SK-N-SH (cell line): ENCODE results near the gene OR8K3. TPM values are rescaled to one million over a fixed set of nuclear protein-coding genes. Genes with fewer than 3 reads are reported as not detected.

ENCODE experiments used
- CTCF ChIA-PET: fragments of 300-600, 350-600 bp; formaldehyde crosslinking; extraction: SDS; loops from one replicate; lab custom pipeline; 2021; lab: Yijun Ruan, JAX
- POLR2A ChIA-PET: fragments of 350-600 bp; sonication (Branson Sonifier 250); formaldehyde crosslinking; extraction: SDS; loops from one replicate; lab custom pipeline; 2020; ENCODE audit warnings: antibody characterized with exemption, inconsistent platforms; lab: Yijun Ruan, JAX
- DNase-seq: peaks from one replicate; pipeline ENCODE4 v3.0.0; 2012
- H2AFZ ChIP-seq: fragments of 200-600 bp; sonication (generic); 2 replicates; pipeline ENCODE4 v1.8.1; 2016; ENCODE audit warnings: antibody characterized with exemption, mild to moderate bottlenecking, low read depth
- H3F3A ChIP-seq: fragments of 200-600 bp; sonication (generic); replicated peaks from 2 replicates; pipeline ENCODE3; 2016; ENCODE audit warnings: antibody characterized with exemption, mild to moderate bottlenecking; ENCODE audit not compliant: insufficient read depth
- H3K27ac ChIP-seq, 2 experiments: fragments of 200-500 bp in 1 of 2; fragments of 200-600 bp in 1 of 2; sonication (Bioruptor generic) in 1 of 2; sonication (generic), shearing (Covaris generic) in 1 of 2; 2 replicates each; pipeline versions ENCODE4 v1.5.1 to v1.6.1; 2014 to 2016; ENCODE audit warnings: low read depth in 2 of 2, inconsistent platforms in 1 of 2, low read length in 1 of 2, mild to moderate bottlenecking in 1 of 2, mixed read lengths in 1 of 2
- H3K27me3 ChIP-seq: fragments of 200-600 bp; sonication (generic), shearing (Covaris generic); 2 replicates; pipeline ENCODE4 v1.6.1; 2016; ENCODE audit warnings: mixed run types; ENCODE audit not compliant: insufficient read depth
- H3K36me3 ChIP-seq, 2 experiments: fragments of 200-500 bp in 1 of 2; fragments of 200-600 bp in 1 of 2; sonication (Bioruptor generic) in 1 of 2; sonication (generic) in 1 of 2; replicated peaks in 1 of 2; 2 replicates each; pipeline versions ENCODE3 to v1.5.1; 2014 to 2016; ENCODE audit warnings: low read length in 1 of 2, mild to moderate bottlenecking in 1 of 2; ENCODE audit not compliant: insufficient read depth in 2 of 2, control insufficient read depth in 1 of 2
- H3K4me1 ChIP-seq, 2 experiments: fragments of 200-500 bp in 1 of 2; fragments of 200-600 bp in 1 of 2; sonication (Bioruptor generic) in 1 of 2; sonication (generic), shearing (Covaris generic) in 1 of 2; 2 replicates each; pipeline versions ENCODE4 v1.5.1 to v1.6.1; 2014 to 2016; ENCODE audit warnings: low read depth in 1 of 2, low read length in 1 of 2, mixed run types in 1 of 2; ENCODE audit not compliant: insufficient read depth in 2 of 2, control insufficient read depth in 1 of 2
- H3K4me2 ChIP-seq: fragments of 200-600 bp; sonication (generic), shearing (Covaris generic); 2 replicates; pipeline ENCODE4 v1.6.1; 2017; ENCODE audit warnings: mixed run types
- H3K4me3 ChIP-seq, 2 experiments: fragments of 200-500 bp in 1 of 2; fragments of 200-600 bp in 1 of 2; sonication (Bioruptor generic) in 1 of 2; sonication (generic), shearing (Covaris generic) in 1 of 2; 2 replicates each; pipeline versions ENCODE4 v1.5.1 to v1.8.1; 2014 to 2016; ENCODE audit warnings: low read depth in 2 of 2, inconsistent platforms in 1 of 2, low read length in 1 of 2, mild to moderate bottlenecking in 1 of 2, mixed read lengths in 1 of 2, moderate library complexity in 1 of 2
- H3K79me2 ChIP-seq: fragments of 200-600 bp; sonication (generic); 2 replicates; pipeline ENCODE4 v1.8.1; 2017; ENCODE audit warnings: mild to moderate bottlenecking; ENCODE audit not compliant: insufficient read depth
- H3K9ac ChIP-seq: fragments of 200-600 bp; sonication (generic); 2 replicates; pipeline ENCODE4 v1.6.1; 2017; ENCODE audit warnings: mixed run types
- H3K9me2 ChIP-seq: fragments of 200-600 bp; sonication (generic); 2 replicates; pipeline ENCODE4 v1.6.1; 2017; ENCODE audit warnings: mixed run types
- H3K9me3 ChIP-seq: fragments of 200-600 bp; sonication (generic); 2 replicates; pipeline ENCODE4 v1.6.1; 2017; ENCODE audit warnings: mixed run types, mild to moderate bottlenecking, moderate library complexity
- H4K20me1 ChIP-seq: fragments of 200-600 bp; sonication (generic); 2 replicates; pipeline ENCODE4 v1.6.1; 2017; ENCODE audit warnings: mild to moderate bottlenecking, mixed run types; ENCODE audit not compliant: insufficient read depth
- CHD2 ChIP-seq: fragments of 150-350 bp; IDR thresholded peaks from 2 replicates; pipeline ENCODE4 v1.6.1; 2018; ENCODE audit warnings: low read length; ENCODE audit not compliant: partially characterized antibody
- CTCF ChIP-seq: fragments of 200-600 bp; sonication (generic); IDR thresholded peaks from 2 replicates; pipeline ENCODE4 v1.6.1; 2017; ENCODE audit warnings: antibody characterized with exemption, mild to moderate bottlenecking, moderate library complexity
- ELF1 ChIP-seq: IDR thresholded peaks from 2 replicates; pipeline ENCODE4 v1.4.0; 2012
- EP300 ChIP-seq, 2 experiments: IDR thresholded peaks; 2 replicates each; pipeline versions ENCODE4 v1.4.0 to v1.6.1; 2012; ENCODE audit warnings: borderline replicate concordance in 1 of 2, low read depth in 1 of 2, low read length in 1 of 2
- GATA2 ChIP-seq: sonication (generic); formaldehyde crosslinking; IDR thresholded peaks from 2 replicates; pipeline ENCODE4 v1.5.0; 2020; ENCODE audit warnings: mild to moderate bottlenecking, missing genetic modification reagents
- MEF2A ChIP-seq: IDR thresholded peaks from 2 replicates; pipeline ENCODE4 v1.4.0; 2012; ENCODE audit warnings: low read depth, borderline replicate concordance
- PBX3 ChIP-seq: IDR thresholded peaks from 2 replicates; pipeline ENCODE4; 2012
- POLR2AphosphoS5 ChIP-seq: IDR thresholded peaks from 2 replicates; pipeline ENCODE4 v1.6.1; 2012; ENCODE audit warnings: low read depth, low read length
- RAD21 ChIP-seq: IDR thresholded peaks from 2 replicates; pipeline ENCODE4 v1.6.1; 2012; ENCODE audit warnings: mild to moderate bottlenecking, low read length
- REST ChIP-seq: IDR thresholded peaks from 2 replicates; pipeline ENCODE4 v1.6.1; 2012; ENCODE audit warnings: mild to moderate bottlenecking, low read depth, low read length, moderate library complexity
- RFX5 ChIP-seq: IDR thresholded peaks from 2 replicates; pipeline ENCODE4 v1.6.1; 2012; ENCODE audit warnings: mild to moderate bottlenecking, improper control_type of control experiment, low read length
- TAF1 ChIP-seq: IDR thresholded peaks from 2 replicates; pipeline ENCODE4 v1.6.1; 2012; ENCODE audit warnings: low read depth, mild to moderate bottlenecking, low read length, moderate library complexity, borderline replicate concordance
- YY1 ChIP-seq: IDR thresholded peaks from 2 replicates; pipeline ENCODE4 v1.4.0; 2012; ENCODE audit warnings: low read depth, mild to moderate bottlenecking
- WGBS: methylation state at CpG from one replicate; pipeline ENCODE4 v1.1.6; 2017; ENCODE audit warnings: low lambda C conversion rate; 5-methylcytosine and 5-hydroxymethylcytosine counted together
- polyA plus RNA-seq, 3 experiments: library from polyadenylated mRNA; depleted of rRNA; stranded (reverse); fragments of >200 nt; gene quantifications; 2 replicates each; pipeline ENCODE4 v1.2.3, GENCODE V29; 2012
- TF ChIP-seq, protein P1 (sequence below): fragments of 150-350 bp; IDR thresholded peaks from 2 replicates; pipeline ENCODE4 v1.6.1; 2017; ENCODE audit warnings: antibody characterized with exemption, low read length, low read depth, borderline replicate concordance

The OR8K3 gene
- polyA plus RNA-seq, 1 of the 3 experiments (the other 2 are of a cell fraction): not detected

DNA sequence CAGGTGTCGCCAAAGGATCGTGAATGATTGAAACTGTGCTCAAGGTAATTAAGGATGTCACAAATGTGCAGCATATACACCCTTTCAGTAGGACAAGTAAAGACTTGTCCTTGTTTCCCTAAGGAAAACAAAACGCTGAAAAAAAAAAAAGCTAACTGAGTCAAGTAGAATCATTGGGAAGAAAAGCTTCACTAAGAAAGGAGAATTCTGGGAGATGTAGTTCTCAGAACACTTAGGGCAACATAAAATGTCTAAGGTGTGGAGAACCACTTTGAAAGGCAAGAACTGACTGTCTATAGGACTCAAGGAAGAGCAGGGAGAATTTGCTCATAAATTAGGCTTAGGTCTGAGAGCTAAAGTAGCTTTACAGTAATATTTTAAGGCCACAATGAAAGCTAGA lies 43.9 kb upstream of the OR8K3 start:
- H3K27me3 ChIP-seq: no peaks in the 10 kb centered on the region
- POLR2A ChIA-PET: no interaction called here
- H3F3A ChIP-seq: no peaks in the 10 kb centered on the region
- no peak for DNase-seq
- H3K9me2 ChIP-seq: no peaks in the 10 kb centered on the region
- no peak for TF ChIP-seq EP300 (IDR thresholded peaks at IDR 0.05; ENCODE audit: borderline replicate concordance in 1 of 2, low read depth in 1 of 2, low read length in 1 of 2)
- TF ChIP-seq POLR2AphosphoS5: no peak
- TF ChIP-seq REST: no peak
- TF ChIP-seq, all 33 proteins: peak for 0
- no peaks in the 10 kb centered on the region for H3K79me2 ChIP-seq
- no peaks in the 10 kb centered on the region for H3K4me1 ChIP-seq
- no peak overlapping the region for H2AFZ ChIP-seq
- WGBS: 11% methylated on average over 3 of the region's 3 CpGs
- no peak overlapping the region for H3K4me2 ChIP-seq
- no peaks in the 10 kb centered on the region for H3K9me3 ChIP-seq
- H4K20me1 ChIP-seq: no peaks in the 10 kb centered on the region
- CTCF ChIA-PET: no interaction called here
- no peak overlapping the region for H3K4me3 ChIP-seq
- H3K9ac ChIP-seq: no peak overlapping the region
- no peaks in the 10 kb centered on the region for H3K36me3 ChIP-seq
- no peak overlapping the region for H3K27ac ChIP-seq

DNA sequence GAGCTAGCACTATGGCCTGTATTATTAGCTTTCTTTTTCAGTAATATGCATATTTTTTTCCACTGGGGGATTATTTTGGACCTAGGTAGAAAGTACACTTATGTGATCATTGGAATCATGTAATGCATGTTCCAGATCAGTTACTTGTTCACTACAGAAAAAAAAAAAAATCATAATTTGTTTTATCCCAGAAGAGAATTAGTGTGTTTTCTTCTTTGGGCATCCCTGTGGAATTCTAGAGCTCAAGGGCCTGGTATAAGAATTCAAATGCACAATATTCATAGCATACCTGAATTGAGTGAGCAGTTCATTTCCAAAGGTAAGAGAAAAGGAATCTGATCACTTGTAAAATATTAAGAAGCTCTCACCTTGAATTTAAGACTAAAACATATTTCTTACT lies 41.1 kb upstream of the OR8K3 start, which contains the start of gene OR5T1:
TSS of gene OR5T1 (plus strand) at position 301 of the 400 bp plus-strand sequence. CDS start 1,485 bp downstream, outside the sequence.
- Histone ChIP-seq H3K9me3 (no peaks in the 10 kb centered on the region), H3K79me2 (no peaks in the 10 kb centered on the region), H3K27ac (no peak within 1 kb of the TSS), H3K4me3 (no peak within 1 kb of the TSS), H3K27me3 (no peaks in the 10 kb centered on the region), H3K9ac (no peak within 1 kb of the TSS), H3F3A (no peaks in the 10 kb centered on the region), H3K36me3 (no peaks in the 10 kb centered on the region), H3K9me2 (no peaks in the 10 kb centered on the region), H3K4me2 (no peak within 1 kb of the TSS), H2AFZ (no peak within 1 kb of the TSS), H4K20me1 (no peaks in the 10 kb centered on the region), H3K4me1 (no peaks in the 10 kb centered on the region)
- no peak for DNase-seq
- ChIA-PET CTCF (interaction anchor here (0.6 kb wide), 1 partner anchor 22 kb away, joined by 4 read pairs; the partner anchor contains the start of gene OR5T3), POLR2A (no interaction called here)
- TF ChIP-seq REST: no peak
- no peak for TF ChIP-seq RAD21
- no peak for TF ChIP-seq CHD2
- no peak for TF ChIP-seq ELF1
- no peak for TF ChIP-seq POLR2AphosphoS5
- TF ChIP-seq CTCF: no peak
- TF ChIP-seq MEF2A: no peak
- no peak for TF ChIP-seq PBX3
- no peak for TF ChIP-seq TAF1
- TF ChIP-seq, protein P1, sequence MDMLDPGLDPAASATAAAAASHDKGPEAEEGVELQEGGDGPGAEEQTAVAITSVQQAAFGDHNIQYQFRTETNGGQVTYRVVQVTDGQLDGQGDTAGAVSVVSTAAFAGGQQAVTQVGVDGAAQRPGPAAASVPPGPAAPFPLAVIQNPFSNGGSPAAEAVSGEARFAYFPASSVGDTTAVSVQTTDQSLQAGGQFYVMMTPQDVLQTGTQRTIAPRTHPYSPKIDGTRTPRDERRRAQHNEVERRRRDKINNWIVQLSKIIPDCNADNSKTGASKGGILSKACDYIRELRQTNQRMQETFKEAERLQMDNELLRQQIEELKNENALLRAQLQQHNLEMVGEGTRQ: no peak
- no peak for TF ChIP-seq YY1
- no peak for TF ChIP-seq GATA2 (CRISPR knock-in tag)
- no peak for TF ChIP-seq RFX5
